Measurements from ENCODE around the gene EDC4. TPM values are rescaled to one million over a fixed set of nuclear protein-coding genes. Genes with fewer than 3 reads are reported as not detected.
A peak's percentile ranks its signal among the peaks of the same experiment; 100 is the strongest.
"Not testable (repeated sequence)": the region's sequence is repeated elsewhere in the genome, so short reads cannot be mapped to it uniquely, and the experiment has no call there.

Gene EDC4
- total RNA-seq, 2 donors from 2014 or later: 99.0 to 105 TPM

- DNase-seq: peak in 1 of 3 donors; percentile 38
- H3K4me1 Mint-ChIP-seq: peaks cover 33% of the 10 kb centered on the region
- H3K4me3 Mint-ChIP-seq: no peak overlapping the region
- H3K27ac Mint-ChIP-seq: peak overlapping the region; percentile 92
- H3K9me3 ChIP-seq (ENCODE audit: control insufficient read depth, low read length, poor library complexity, severe bottlenecking): no peaks in the 10 kb centered on the region
- H3K27me3 Mint-ChIP-seq: no peaks in the 10 kb centered on the region
- no peaks in the 10 kb centered on the region for H3K36me3 Mint-ChIP-seq (ENCODE audit: low read depth)
- ATAC-seq: peak; percentile 94
Measured at GRCh38 chr16:67857547-67858233, 15.2 kb upstream of the EDC4 start.

GRCh38 chr16:67858500-67858899 is 14.4 kb upstream of the EDC4 start:
- no peaks in the 10 kb centered on the region for H3K36me3 Mint-ChIP-seq (ENCODE audit: low read depth)
- H3K27ac Mint-ChIP-seq: peak overlapping the region; percentile 92
- ATAC-seq (peak; percentile 16), DNase-seq (no peak)
- peak overlapping the region; percentile 7 for H3K4me3 Mint-ChIP-seq
- H3K4me1 Mint-ChIP-seq: peaks cover 33% of the 10 kb centered on the region
- H3K9me3 ChIP-seq (ENCODE audit: control insufficient read depth, low read length, poor library complexity, severe bottlenecking): no peaks in the 10 kb centered on the region
- H3K27me3 Mint-ChIP-seq: no peaks in the 10 kb centered on the region

- Mint-ChIP-seq H3K4me1 (peaks cover 27% of the 10 kb centered on the region), H3K27ac (peak overlapping the region; percentile 84), H3K4me3 (no peak overlapping the region), H3K27me3 (no peaks in the 10 kb centered on the region), H3K36me3 (ENCODE audit: low read depth) (no peaks in the 10 kb centered on the region)
- DNase-seq (no peak), ATAC-seq (no peak)
- no peaks in the 10 kb centered on the region for H3K9me3 ChIP-seq (ENCODE audit: control insufficient read depth, low read length, poor library complexity, severe bottlenecking)
Measured at GRCh38 chr16:67860589-67861398, 12.1 kb upstream of the EDC4 start.

GRCh38 chr16:67861877-67862276 is 11.0 kb upstream of the EDC4 start:
- H3K9me3 ChIP-seq (ENCODE audit: control insufficient read depth, low read length, poor library complexity, severe bottlenecking): no peaks in the 10 kb centered on the region
- H3K4me3 Mint-ChIP-seq: no peak overlapping the region
- DNase-seq: no peak
- no peak for ATAC-seq
- H3K4me1 Mint-ChIP-seq: peaks cover 23% of the 10 kb centered on the region
- H3K36me3 Mint-ChIP-seq (ENCODE audit: low read depth): no peaks in the 10 kb centered on the region
- H3K27ac Mint-ChIP-seq: peak overlapping the region; percentile 84
- no peaks in the 10 kb centered on the region for H3K27me3 Mint-ChIP-seq

- ATAC-seq: no peak
- no peak for DNase-seq
- H3K36me3 Mint-ChIP-seq (ENCODE audit: low read depth): no peaks in the 10 kb centered on the region
Measured at GRCh38 chr16:67862623-67863583, 9.9 kb upstream of the EDC4 start.

GRCh38 chr16:67864044-67864443 is 8.8 kb upstream of the EDC4 start:
- not testable (repeated sequence) for DNase-seq; H3K4me1 Mint-ChIP-seq; H3K27me3 Mint-ChIP-seq; H3K9me3 ChIP-seq (ENCODE audit: control insufficient read depth, low read length, poor library complexity, severe bottlenecking); ATAC-seq; H3K36me3 Mint-ChIP-seq (ENCODE audit: low read depth); H3K4me3 Mint-ChIP-seq
- peak overlapping the region; percentile 8 for H3K27ac Mint-ChIP-seq

More at GRCh38 chr16:67862623-67863583, 9.9 kb upstream of the EDC4 start:
- no peaks in the 10 kb centered on the region for H3K27me3 Mint-ChIP-seq
- H3K9me3 ChIP-seq (ENCODE audit: control insufficient read depth, low read length, poor library complexity, severe bottlenecking): no peaks in the 10 kb centered on the region
- peak overlapping the region; percentile 84 for H3K27ac Mint-ChIP-seq
- H3K4me3 Mint-ChIP-seq: no peak overlapping the region
- H3K4me1 Mint-ChIP-seq: peaks cover 14% of the 10 kb centered on the region

- H3K27me3 Mint-ChIP-seq: no peaks in the 10 kb centered on the region
- H3K36me3 Mint-ChIP-seq (ENCODE audit: low read depth): no peaks in the 10 kb centered on the region
- H3K4me1 Mint-ChIP-seq: peaks cover 7% of the 10 kb centered on the region
- no peak overlapping the region for H3K4me3 Mint-ChIP-seq
- no peak overlapping the region for H3K27ac Mint-ChIP-seq
- ATAC-seq (no peak), DNase-seq (no peak)
- no peaks in the 10 kb centered on the region for H3K9me3 ChIP-seq (ENCODE audit: control insufficient read depth, low read length, poor library complexity, severe bottlenecking)
Measured at GRCh38 chr16:67864594-67864993, 8.3 kb upstream of the EDC4 start.

- H3K9me3 ChIP-seq (ENCODE audit: control insufficient read depth, low read length, poor library complexity, severe bottlenecking): no peaks in the 10 kb centered on the region
- no peak for DNase-seq
- peak; percentile 55 for ATAC-seq
- H3K36me3 Mint-ChIP-seq (ENCODE audit: low read depth): no peaks in the 10 kb centered on the region
- H3K27ac Mint-ChIP-seq: no peak overlapping the region
- no peak overlapping the region for H3K4me3 Mint-ChIP-seq
- no peaks in the 10 kb centered on the region for H3K27me3 Mint-ChIP-seq
- peaks cover 7% of the 10 kb centered on the region for H3K4me1 Mint-ChIP-seq
Measured at GRCh38 chr16:67865318-67865717, 7.5 kb upstream of the EDC4 start.

- Mint-ChIP-seq H3K36me3 (ENCODE audit: low read depth) (no peaks in the 10 kb centered on the region), H3K4me3 (no peak overlapping the region), H3K4me1 (peaks cover 12% of the 10 kb centered on the region), H3K27ac (no peak overlapping the region), H3K27me3 (no peaks in the 10 kb centered on the region)
- ATAC-seq (no peak), DNase-seq (no peak)
- H3K9me3 ChIP-seq (ENCODE audit: control insufficient read depth, low read length, poor library complexity, severe bottlenecking): no peaks in the 10 kb centered on the region
Measured at GRCh38 chr16:67868290-67868689, 4.6 kb upstream of the EDC4 start.

- Mint-ChIP-seq H3K27ac (no peak overlapping the region), H3K27me3 (no peaks in the 10 kb centered on the region), H3K4me3 (no peak overlapping the region), H3K36me3 (ENCODE audit: low read depth) (no peaks in the 10 kb centered on the region), H3K4me1 (peaks cover 22% of the 10 kb centered on the region)
- ATAC-seq (no peak), DNase-seq (no peak)
- no peaks in the 10 kb centered on the region for H3K9me3 ChIP-seq (ENCODE audit: control insufficient read depth, low read length, poor library complexity, severe bottlenecking)
Measured at GRCh38 chr16:67869653-67870052, 3.2 kb upstream of the EDC4 start.

- Mint-ChIP-seq H3K4me3 (peak overlapping the region; percentile 62), H3K4me1 (peaks cover 28% of the 10 kb centered on the region), H3K27ac (no peak overlapping the region), H3K36me3 (ENCODE audit: low read depth) (no peaks in the 10 kb centered on the region), H3K27me3 (no peaks in the 10 kb centered on the region)
- no peak for ATAC-seq
- no peaks in the 10 kb centered on the region for H3K9me3 ChIP-seq (ENCODE audit: control insufficient read depth, low read length, poor library complexity, severe bottlenecking)
- DNase-seq: no peak
Measured at GRCh38 chr16:67871256-67871655, 1.6 kb upstream of the EDC4 start.

GRCh38 chr16:67872131-67872630 is 671 bp upstream of the EDC4 start:
- ATAC-seq (no peak), DNase-seq (no peak)
- Mint-ChIP-seq H3K4me1 (peaks cover 28% of the 10 kb centered on the region), H3K36me3 (ENCODE audit: low read depth) (no peaks in the 10 kb centered on the region), H3K27ac (peak overlapping the region; percentile 95), H3K27me3 (no peaks in the 10 kb centered on the region), H3K4me3 (peak overlapping the region; percentile 95)
- no peaks in the 10 kb centered on the region for H3K9me3 ChIP-seq (ENCODE audit: control insufficient read depth, low read length, poor library complexity, severe bottlenecking)
